Loucy (cell line): ENCODE results near the gene TADA3.

ENCODE experiments used
- H2AFZ ChIP-seq: fragments of 200-600 bp; sonication (generic); 2 replicates; pipeline ENCODE4 v1.6.0; 2016; ENCODE audit warnings: antibody characterized with exemption, mild to moderate bottlenecking, low read length, moderate library complexity
- H3F3A ChIP-seq: fragments of 200-600 bp; 2 replicates; pipeline ENCODE4 v1.6.0; 2016; ENCODE audit warnings: antibody characterized with exemption, low read depth, mild to moderate bottlenecking
- H3K27me3 ChIP-seq: fragments of 200-600 bp; sonication (generic); 2 replicates; pipeline ENCODE4 v1.6.1; 2014; ENCODE audit warnings: low read length, mild to moderate bottlenecking; ENCODE audit not compliant: insufficient read depth, poor library complexity, severe bottlenecking
- H3K36me3 ChIP-seq: fragments of 200-600 bp; sonication (generic); 2 replicates; pipeline ENCODE4 v1.6.1; 2016; ENCODE audit warnings: low read length; ENCODE audit not compliant: insufficient read depth
- H3K4me1 ChIP-seq: fragments of 200-600 bp; sonication (generic); 2 replicates; pipeline ENCODE4 v1.5.1; 2014; ENCODE audit warnings: low read length, mild to moderate bottlenecking; ENCODE audit not compliant: insufficient read depth, poor library complexity, severe bottlenecking
- H3K4me2 ChIP-seq: fragments of 200-600 bp; sonication (generic); 2 replicates; pipeline ENCODE4 v1.6.0; 2014; ENCODE audit warnings: antibody characterized with exemption, low read length, low read depth, mild to moderate bottlenecking; ENCODE audit not compliant: poor library complexity, severe bottlenecking
- H3K4me3 ChIP-seq: fragments of 200-600 bp; sonication (generic); 2 replicates; pipeline ENCODE4 v1.5.1; 2014; ENCODE audit warnings: low read length, mild to moderate bottlenecking, mixed read lengths; ENCODE audit not compliant: poor library complexity, severe bottlenecking
- H3K79me2 ChIP-seq: fragments of 200-600 bp; sonication (generic); 2 replicates; pipeline ENCODE4 v1.6.1; 2014; ENCODE audit warnings: low read length; ENCODE audit not compliant: insufficient read depth
- H3K9ac ChIP-seq: fragments of 200-600 bp; sonication (generic); 2 replicates; pipeline ENCODE4 v1.6.0; 2014; ENCODE audit warnings: mild to moderate bottlenecking, low read depth, low read length, moderate library complexity; ENCODE audit not compliant: poor library complexity, severe bottlenecking
- H3K9me2 ChIP-seq: fragments of 200-600 bp; sonication (generic); replicated peaks from 2 replicates; pipeline ENCODE4 v1.6.1; 2016; ENCODE audit warnings: low read depth, low read length, mixed read lengths
- H3K9me3 ChIP-seq: fragments of 200-600 bp; sonication (generic); 2 replicates; pipeline ENCODE4 v1.6.1; 2014; ENCODE audit warnings: mild to moderate bottlenecking, antibody characterized with exemption, low read length, low read depth; ENCODE audit not compliant: insufficient read depth
- H4K20me1 ChIP-seq: fragments of 200-600 bp; sonication (generic); 2 replicates; pipeline ENCODE4 v1.6.0; 2014; ENCODE audit warnings: antibody characterized with exemption, low read length, mild to moderate bottlenecking; ENCODE audit not compliant: insufficient read depth, poor library complexity, severe bottlenecking
- CTCF ChIP-seq: fragments of 200-600 bp; sonication (generic); conservative IDR thresholded peaks from 2 replicates; pipeline ENCODE4 v1.5.1; 2014; ENCODE audit warnings: mild to moderate bottlenecking, antibody characterized with exemption, low read length
- EZH2phosphoT487 ChIP-seq: fragments of 200-600 bp; IDR thresholded peaks from 2 replicates; pipeline ENCODE4 v1.6.1; 2018; ENCODE audit warnings: antibody characterized with exemption, mild to moderate bottlenecking, moderate library complexity, borderline replicate concordance

TADA3 gene

GRCh38 chr3:9780910-9781309, 11.4 kb downstream of the TADA3 start:
- Histone ChIP-seq H3K4me2 (peak overlapping the region; percentile 92), H4K20me1 (no peaks in the 10 kb centered on the region), H3K79me2 (peaks cover 4% of the 10 kb centered on the region; the same call in 1 of the 2 replicates), H3K27me3 (no peaks in the 10 kb centered on the region), H3K36me3 (peaks cover 3% of the 10 kb centered on the region; the same call in 1 of the 2 replicates), H3K9me3 (no peaks in the 10 kb centered on the region), H2AFZ (no peak overlapping the region), H3K4me3 (peak overlapping the region; percentile 61), H3K9ac (peak overlapping the region; percentile 75), H3K4me1 (peaks cover 60% of the 10 kb centered on the region), H3K9me2 (no peaks in the 10 kb centered on the region), H3F3A (peaks cover 13% of the 10 kb centered on the region)
- TF ChIP-seq CTCF (no peak), EZH2phosphoT487 (no peak)

- Histone ChIP-seq H3K79me2 (peaks cover 4% of the 10 kb centered on the region; the same call in 1 of the 2 replicates), H3K4me1 (peaks cover 60% of the 10 kb centered on the region), H3F3A (peaks cover 13% of the 10 kb centered on the region), H3K9me2 (no peaks in the 10 kb centered on the region), H3K9me3 (no peaks in the 10 kb centered on the region), H3K4me3 (peak overlapping the region; percentile 61), H4K20me1 (no peaks in the 10 kb centered on the region), H3K27me3 (no peaks in the 10 kb centered on the region), H3K36me3 (peaks cover 3% of the 10 kb centered on the region; the same call in 1 of the 2 replicates), H2AFZ (no peak overlapping the region), H3K4me2 (peak overlapping the region; percentile 92), H3K9ac (peak overlapping the region; percentile 75)
- no peak for TF ChIP-seq CTCF
Measured at GRCh38 chr3:9780458-9780812, 11.8 kb downstream of the TADA3 start.

- Histone ChIP-seq H3K4me3 (peak overlapping the region; percentile 61), H3K4me2 (peak overlapping the region; percentile 92), H3K4me1 (peaks cover 60% of the 10 kb centered on the region), H4K20me1 (no peaks in the 10 kb centered on the region), H3K36me3 (peaks cover 3% of the 10 kb centered on the region; the same call in 1 of the 2 replicates), H3K27me3 (no peaks in the 10 kb centered on the region), H3K9ac (peak overlapping the region; percentile 75), H3K79me2 (peaks cover 4% of the 10 kb centered on the region; the same call in 1 of the 2 replicates), H3K9me2 (no peaks in the 10 kb centered on the region), H3K9me3 (no peaks in the 10 kb centered on the region), H2AFZ (0 out of 2 replicates have a peak overlapping the region, but pooled peaks have one; percentile 12), H3F3A (peaks cover 13% of the 10 kb centered on the region)
- TF ChIP-seq EZH2phosphoT487 = no peak
- TF ChIP-seq CTCF = no peak
Measured at GRCh38 chr3:9779721-9780457, 12.4 kb downstream of the TADA3 start.
